ENCODE results near the gene NAALADL2. TPM values are rescaled to one million over a fixed set of nuclear protein-coding genes. Genes with fewer than 3 reads are reported as not detected.

Gene NAALADL2
- total RNA-seq, 6 donors from 2014 or later = 4.4 to 12.6 (median 6.3) TPM

DNA sequence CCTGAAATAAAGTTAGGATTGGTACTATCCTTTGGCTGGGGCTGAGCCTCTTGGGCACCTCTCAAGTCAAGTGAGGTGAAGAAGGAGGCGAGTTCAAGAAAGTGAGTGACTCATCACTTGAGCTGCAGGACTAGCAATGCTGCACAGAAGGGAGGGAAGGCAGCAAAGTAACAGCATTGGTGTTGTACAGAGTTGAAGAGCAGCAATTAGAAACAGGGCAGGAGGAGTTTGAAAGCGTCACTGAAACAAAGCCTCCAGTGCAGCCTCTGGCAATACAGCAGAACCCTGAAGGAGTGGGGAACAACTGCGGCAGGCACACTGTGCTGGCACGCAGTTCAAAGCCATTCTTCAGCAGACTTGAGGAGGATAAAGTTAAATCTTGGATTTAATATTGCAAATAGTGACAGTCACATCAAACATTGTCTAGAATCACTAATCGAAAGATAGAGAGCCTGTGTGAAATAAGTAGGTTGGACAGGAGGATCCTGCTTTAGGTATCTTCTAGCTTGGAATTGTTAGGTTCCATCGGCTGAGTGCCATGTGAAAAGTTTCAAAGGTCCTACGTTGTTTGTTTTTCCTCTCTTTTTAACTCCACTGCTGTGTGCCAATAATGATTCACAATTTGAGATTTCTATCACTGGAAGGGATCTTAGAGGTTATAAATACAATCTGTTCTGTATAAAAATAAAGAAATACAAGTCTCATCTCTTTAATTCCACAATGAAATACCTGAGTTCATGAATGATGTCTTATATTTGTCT is 479.8 kb downstream of the NAALADL2 start:
- DNase-seq = peak in 1 of 2 donors; percentile 83
- WGBS, 2 donors = 53 to 68% methylated on average over 7 of the region's 7 CpGs
- Histone ChIP-seq H3K27ac (peak overlapping the region in 1 of 4 donors; percentile 19), H3K4me1 (no peaks in the 10 kb centered on the region), H3K36me3 (no peaks in the 10 kb centered on the region), H3K9me3 (no peaks in the 10 kb centered on the region), H3K27me3 (no peaks in the 10 kb centered on the region), H3K4me3 (no peak overlapping the region)
- peak; percentile 86 to 93 for ATAC-seq (ENCODE audit: low FRiP score in 2 of 2)
- TF ChIP-seq EP300 (IDR thresholded peaks at IDR 0.05) (peak in 1 of 4 donors; percentile 86), POLR2AphosphoS5 (IDR thresholded peaks at IDR 0.05) (peak; percentile 58 to 68), POLR2A (IDR thresholded peaks at IDR 0.05) (no peak)
- TF ChIP-seq, protein P1, sequence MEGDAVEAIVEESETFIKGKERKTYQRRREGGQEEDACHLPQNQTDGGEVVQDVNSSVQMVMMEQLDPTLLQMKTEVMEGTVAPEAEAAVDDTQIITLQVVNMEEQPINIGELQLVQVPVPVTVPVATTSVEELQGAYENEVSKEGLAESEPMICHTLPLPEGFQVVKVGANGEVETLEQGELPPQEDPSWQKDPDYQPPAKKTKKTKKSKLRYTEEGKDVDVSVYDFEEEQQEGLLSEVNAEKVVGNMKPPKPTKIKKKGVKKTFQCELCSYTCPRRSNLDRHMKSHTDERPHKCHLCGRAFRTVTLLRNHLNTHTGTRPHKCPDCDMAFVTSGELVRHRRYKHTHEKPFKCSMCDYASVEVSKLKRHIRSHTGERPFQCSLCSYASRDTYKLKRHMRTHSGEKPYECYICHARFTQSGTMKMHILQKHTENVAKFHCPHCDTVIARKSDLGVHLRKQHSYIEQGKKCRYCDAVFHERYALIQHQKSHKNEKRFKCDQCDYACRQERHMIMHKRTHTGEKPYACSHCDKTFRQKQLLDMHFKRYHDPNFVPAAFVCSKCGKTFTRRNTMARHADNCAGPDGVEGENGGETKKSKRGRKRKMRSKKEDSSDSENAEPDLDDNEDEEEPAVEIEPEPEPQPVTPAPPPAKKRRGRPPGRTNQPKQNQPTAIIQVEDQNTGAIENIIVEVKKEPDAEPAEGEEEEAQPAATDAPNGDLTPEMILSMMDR (IDR thresholded peaks at IDR 0.05) = no peak

DNA sequence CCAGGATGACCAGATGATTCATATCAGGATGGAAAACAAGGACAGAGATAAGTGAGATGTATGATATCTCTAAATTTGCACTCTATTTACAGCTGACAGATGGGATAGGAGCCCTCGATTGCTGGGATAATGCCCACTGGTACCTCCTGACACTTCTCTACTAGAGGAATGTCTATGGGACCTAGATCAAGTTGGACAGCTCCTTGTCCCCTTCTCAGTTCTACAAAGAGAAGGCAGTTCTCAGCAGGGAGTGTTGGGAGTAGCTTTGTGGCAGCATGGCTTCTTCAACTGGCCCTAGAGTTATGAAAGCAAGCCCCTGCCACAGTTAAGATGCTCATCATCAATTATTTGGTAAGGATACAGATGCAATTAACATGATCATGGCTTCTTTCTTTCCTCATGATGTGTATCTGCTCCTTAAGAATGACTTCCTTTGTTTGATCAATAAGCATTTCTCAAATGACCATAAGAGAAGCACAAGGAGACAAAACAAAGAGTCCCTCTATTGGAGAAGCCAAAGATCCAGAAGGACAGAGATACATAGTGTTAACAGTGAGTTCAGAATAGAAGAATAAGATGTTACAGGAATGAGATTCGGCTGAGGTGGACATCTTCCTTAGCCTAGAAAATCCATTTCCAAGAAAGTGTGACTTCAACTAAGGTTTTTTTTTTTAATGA is 481.3 kb downstream of the NAALADL2 start:
- no peaks in the 10 kb centered on the region for H3K27me3 ChIP-seq
- ATAC-seq (ENCODE audit: low FRiP score in 2 of 2) (no peak), DNase-seq (no peak)
- no peak overlapping the region for H3K27ac ChIP-seq
- TF ChIP-seq POLR2AphosphoS5 (IDR thresholded peaks at IDR 0.05) (no peak), EP300 (IDR thresholded peaks at IDR 0.05) (no peak), POLR2A (IDR thresholded peaks at IDR 0.05) (no peak)
- TF ChIP-seq, protein P1 (IDR thresholded peaks at IDR 0.05) = no peak
- 75 to 83% methylated on average over 2 of the region's 2 CpGs for WGBS, 2 donors
- H3K9me3 ChIP-seq = no peaks in the 10 kb centered on the region
- no peaks in the 10 kb centered on the region for H3K4me1 ChIP-seq
- H3K4me3 ChIP-seq = no peak overlapping the region
- no peaks in the 10 kb centered on the region for H3K36me3 ChIP-seq

DNA sequence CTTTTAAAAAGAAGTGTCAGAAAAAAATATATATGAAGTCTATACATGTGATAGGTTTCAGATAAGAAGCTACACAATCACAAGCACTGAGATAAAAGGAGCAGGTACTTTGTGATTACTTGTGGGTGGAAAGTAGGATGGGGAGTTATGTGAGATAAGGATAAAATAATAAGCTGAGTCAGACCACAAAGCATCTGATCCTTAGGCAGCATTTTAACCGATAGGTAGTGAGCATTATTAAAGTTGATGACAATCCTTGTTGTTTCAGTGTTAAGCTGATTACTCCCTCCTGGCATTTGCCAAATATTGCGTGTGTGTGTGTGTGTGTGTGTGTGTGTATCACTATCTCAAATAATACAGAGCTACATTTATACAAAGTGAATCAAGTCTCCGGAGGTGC is 483.1 kb downstream of the NAALADL2 start:
- no peak for TF ChIP-seq EP300 (IDR thresholded peaks at IDR 0.05)
- no peak for TF ChIP-seq POLR2AphosphoS5 (IDR thresholded peaks at IDR 0.05)
- TF ChIP-seq POLR2A (IDR thresholded peaks at IDR 0.05) = no peak
- TF ChIP-seq, protein P1 (IDR thresholded peaks at IDR 0.05) = no peak
- H3K27ac ChIP-seq = no peak overlapping the region
- DNase-seq (no peak), ATAC-seq (ENCODE audit: low FRiP score in 2 of 2) (no peak)
- no peak overlapping the region for H3K4me3 ChIP-seq
- H3K27me3 ChIP-seq = no peaks in the 10 kb centered on the region
- no peaks in the 10 kb centered on the region for H3K36me3 ChIP-seq
- WGBS, 2 donors = 68 to 73% methylated on average over 3 of the region's 3 CpGs
- no peaks in the 10 kb centered on the region for H3K4me1 ChIP-seq
- no peaks in the 10 kb centered on the region for H3K9me3 ChIP-seq

DNA sequence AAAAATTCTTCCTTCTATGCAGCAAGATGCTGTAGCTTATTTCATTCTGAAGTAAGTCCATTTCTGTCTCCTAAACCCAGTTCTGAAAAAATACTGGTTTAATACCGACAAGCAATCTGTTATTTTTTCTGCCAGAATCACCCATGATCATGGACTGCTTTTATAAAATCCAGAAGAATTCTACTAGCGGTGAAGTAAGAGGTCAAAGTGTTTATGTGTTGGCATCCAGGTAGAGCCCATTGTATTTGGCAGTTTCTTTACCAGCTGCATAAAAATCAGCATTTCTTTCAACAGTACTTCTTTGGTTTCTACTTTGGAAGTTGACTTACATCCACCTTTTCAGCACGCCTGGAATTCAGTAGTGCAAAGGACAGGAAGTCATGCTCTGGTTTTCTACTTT is 484.8 kb downstream of the NAALADL2 start:
- Histone ChIP-seq H3K9me3 (no peaks in the 10 kb centered on the region), H3K27me3 (no peaks in the 10 kb centered on the region), H3K36me3 (no peaks in the 10 kb centered on the region), H3K27ac (no peak overlapping the region), H3K4me3 (no peak overlapping the region), H3K4me1 (no peaks in the 10 kb centered on the region)
- ATAC-seq (ENCODE audit: low FRiP score in 2 of 2) (no peak), DNase-seq (no peak)
- TF ChIP-seq EP300 (IDR thresholded peaks at IDR 0.05) (no peak), POLR2A (IDR thresholded peaks at IDR 0.05) (no peak), POLR2AphosphoS5 (IDR thresholded peaks at IDR 0.05) (no peak)
- TF ChIP-seq, protein P1 (IDR thresholded peaks at IDR 0.05) = no peak
- WGBS, 2 donors = 53 to 59% methylated on average over 3 of the region's 3 CpGs

All from upper lobe of left lung (tissue), 6 donors.